Immature natural killer cell (primary cell): ENCODE data around the gene DYDC1. TPM values are rescaled to one million over a fixed set of nuclear protein-coding genes. Genes with fewer than 3 reads are reported as not detected.

Experiments
- DNase-seq, 3 donors: peaks; one replicate each; pipeline ENCODE4 v3.0.0; 2022; ENCODE audit warnings: mixed read lengths in 1 of 3
- H3K27ac Mint-ChIP-seq, 6 donors: one replicate each; pipeline ENCODE4 v1.8.0; 2020; ENCODE audit warnings: mixed read lengths in 6 of 6, mild to moderate bottlenecking in 5 of 6, inconsistent platforms in 4 of 6, moderate library complexity in 3 of 6
- H3K27me3 Mint-ChIP-seq, 3 donors: one replicate each; pipeline ENCODE4 v1.8.0; 2020 to 2021; ENCODE audit warnings: low read depth in 3 of 3, mild to moderate bottlenecking in 3 of 3, mixed read lengths in 3 of 3, moderate library complexity in 3 of 3, inconsistent platforms in 1 of 3
- H3K36me3 Mint-ChIP-seq, 3 donors: one replicate each; pipeline ENCODE4 v1.8.0; 2020; ENCODE audit warnings: mixed read lengths in 3 of 3, inconsistent platforms in 2 of 3, mild to moderate bottlenecking in 2 of 3
- H3K4me1 Mint-ChIP-seq, 2 donors: one replicate each; pipeline ENCODE4 v1.8.0; 2020; ENCODE audit warnings: inconsistent platforms in 2 of 2, mild to moderate bottlenecking in 2 of 2, mixed read lengths in 2 of 2, moderate library complexity in 1 of 2
- H3K4me3 Mint-ChIP-seq, 5 donors: one replicate each; pipeline ENCODE4 v1.8.0; 2020; ENCODE audit warnings: mild to moderate bottlenecking in 5 of 5, mixed read lengths in 5 of 5, inconsistent platforms in 3 of 5, moderate library complexity in 3 of 5
- H3K9me3 Mint-ChIP-seq, 6 donors: one replicate each; pipeline ENCODE4 v1.8.0; 2020; ENCODE audit warnings: mild to moderate bottlenecking in 6 of 6, mixed read lengths in 6 of 6, inconsistent platforms in 4 of 6, moderate library complexity in 3 of 6
- polyA plus RNA-seq, 3 donors: library from polyadenylated mRNA; unstranded; fragments of 300-500 nt; fragmentation: Illumina TruSeq; gene quantifications; one replicate each; pipeline ENCODE4 v1.2.3, GENCODE V29; 2021

DYDC1 gene
- not detected for polyA plus RNA-seq

DNA sequence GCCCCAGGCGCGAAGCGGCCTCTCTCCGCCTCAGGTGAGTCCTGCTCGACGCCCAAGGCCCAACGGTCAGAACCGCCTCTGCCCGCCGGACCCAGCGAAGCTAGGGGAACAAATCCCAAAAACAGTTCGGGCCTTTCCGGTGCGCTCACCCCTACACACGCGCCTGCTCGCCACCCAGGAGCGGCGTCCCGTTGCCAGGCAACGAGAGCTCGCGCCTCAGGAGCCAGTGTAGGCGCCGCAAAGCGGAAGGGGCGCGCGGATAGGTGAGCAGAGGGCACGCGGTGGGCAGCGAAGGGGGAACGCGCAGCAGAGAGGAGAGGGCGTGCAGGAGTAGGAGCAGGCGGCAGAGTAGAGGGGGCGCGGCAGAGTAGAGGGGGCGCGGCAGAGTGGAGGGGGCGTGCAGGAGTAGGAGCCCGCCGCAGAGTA lies at the start of gene DYDC1, which contains the start of gene DYDC2:
Gene DYDC1 (minus strand): TSS at position 193 of the 426 bp plus-strand sequence. CDS start 4,154 bp downstream, outside the sequence.
Gene DYDC2 (plus strand): TSS at position 219 of the 426 bp plus-strand sequence. CDS start 5,663 bp downstream, outside the sequence.
- H3K4me1 Mint-ChIP-seq, result peaks cover 5 to 10% of the 10 kb centered on the region in 2 donors
- DNase-seq, result peak; percentile 2 to 11 (median 4)
- no peaks in the 10 kb centered on the region for H3K36me3 Mint-ChIP-seq
- H3K27me3 Mint-ChIP-seq, result peaks cover 11 to 13% (median 11%) of the 10 kb centered on the region in 3 donors
- H3K27ac Mint-ChIP-seq, result no peak within 1 kb of the TSS
- H3K9me3 Mint-ChIP-seq, result no peaks in the 10 kb centered on the region
- peak within 1 kb of the TSS in 4 of 5 donors; percentile 18 to 63 (median 43) for H3K4me3 Mint-ChIP-seq

DNA sequence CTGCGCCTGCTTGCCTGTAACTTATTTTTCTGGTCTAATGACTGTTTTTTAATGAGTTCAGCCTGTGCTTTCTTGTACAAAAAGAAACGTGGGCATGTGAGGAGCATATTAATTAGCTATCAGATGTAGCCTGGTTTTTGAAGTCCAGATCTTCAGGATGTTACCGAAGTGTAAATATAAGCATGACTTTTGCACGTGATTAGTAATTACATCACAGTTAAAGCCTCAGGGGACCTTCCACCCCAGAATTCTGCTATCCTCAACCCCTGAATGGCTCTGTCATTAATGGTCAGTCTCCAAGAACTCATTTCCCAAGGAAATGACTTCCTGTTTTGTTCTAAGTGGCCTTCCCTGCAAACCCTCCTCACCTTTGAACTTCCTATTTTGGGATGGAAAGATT lies 49.6 kb upstream of the DYDC1 start:
- peaks cover 8 to 16% of the 10 kb centered on the region in 2 donors for H3K4me1 Mint-ChIP-seq
- H3K4me3 Mint-ChIP-seq, result no peak overlapping the region
- H3K9me3 Mint-ChIP-seq, result no peaks in the 10 kb centered on the region
- H3K27ac Mint-ChIP-seq, result peak overlapping the region in 1 of 6 donors; percentile 31
- H3K36me3 Mint-ChIP-seq, result no peaks in the 10 kb centered on the region
- peaks cover 5 to 9% (median 8%) of the 10 kb centered on the region in 3 donors for H3K27me3 Mint-ChIP-seq
- no peak for DNase-seq

- Mint-ChIP-seq H3K9me3 (no peaks in the 10 kb centered on the region), H3K4me3 (no peak overlapping the region), H3K36me3 (no peaks in the 10 kb centered on the region), H3K27ac (no peak overlapping the region), H3K27me3 (peaks cover 5 to 9% (median 8%) of the 10 kb centered on the region in 3 donors), H3K4me1 (peaks cover 8 to 16% of the 10 kb centered on the region in 2 donors)
- no peak for DNase-seq
Measured at GRCh38 chr10:80405626-80406025, 49.1 kb upstream of the DYDC1 start.

DNA sequence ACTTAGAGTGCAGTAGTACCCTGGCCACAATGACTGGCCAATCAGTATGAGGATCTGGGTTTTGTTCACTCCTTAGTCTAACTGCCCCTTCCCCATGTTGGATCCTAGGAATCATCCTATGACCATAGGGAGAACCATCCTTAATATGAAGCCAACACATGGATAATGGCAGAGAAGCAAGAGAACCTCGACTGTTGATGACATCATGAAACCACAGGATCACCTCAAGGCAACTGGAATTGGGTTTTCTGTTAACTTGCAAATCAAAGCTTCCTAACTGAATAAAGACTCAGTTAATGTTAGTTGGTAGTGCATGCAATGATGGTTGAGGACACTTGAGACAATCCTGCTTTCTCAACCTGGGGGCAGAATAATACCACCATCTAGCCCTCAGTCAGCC lies 48.5 kb upstream of the DYDC1 start:
- no peak overlapping the region for H3K4me3 Mint-ChIP-seq

DNA sequence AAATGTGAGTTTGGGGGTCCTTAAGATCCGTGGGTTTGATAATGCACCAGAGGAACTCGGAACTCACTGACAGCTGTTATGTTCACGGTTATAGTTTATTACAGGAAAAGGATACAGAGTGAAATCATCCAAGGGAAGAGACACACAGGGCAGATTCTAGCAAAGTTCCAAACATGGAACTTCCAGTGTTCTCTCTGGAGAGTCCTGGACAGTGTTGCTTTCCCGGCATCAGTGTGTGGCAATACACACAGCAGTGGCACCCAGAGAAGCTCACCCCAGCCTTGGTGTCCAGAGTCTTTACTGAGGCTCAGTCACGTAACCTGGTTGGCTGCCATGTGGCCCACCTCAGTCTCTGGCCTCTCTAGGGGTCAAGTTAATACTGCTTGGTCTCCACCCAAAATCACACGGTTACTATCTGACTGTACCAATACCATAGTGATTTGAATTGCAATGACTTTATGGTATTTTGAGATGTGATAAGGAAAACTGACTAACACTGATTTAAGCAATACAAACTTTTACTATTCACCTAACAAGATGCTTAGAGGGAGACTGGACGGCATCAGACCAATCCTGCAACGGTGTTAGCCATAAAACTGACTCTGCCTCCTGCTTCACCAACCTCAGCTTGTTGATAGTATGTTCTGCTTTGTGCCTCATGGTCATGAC lies 43.7 kb upstream of the DYDC1 start:
- Mint-ChIP-seq H3K27me3 (peaks cover 0 to 10% (median 4%) of the 10 kb centered on the region in 3 donors), H3K27ac (no peak overlapping the region), H3K4me3 (no peak overlapping the region), H3K4me1 (no peaks in the 10 kb centered on the region), H3K9me3 (no peaks in the 10 kb centered on the region), H3K36me3 (no peaks in the 10 kb centered on the region)
- no peak for DNase-seq

More for the DNA sequence above, 48.5 kb upstream of the DYDC1 start:
- Mint-ChIP-seq H3K9me3 (no peaks in the 10 kb centered on the region), H3K27ac (no peak overlapping the region), H3K4me1 (peaks cover 8 to 16% of the 10 kb centered on the region in 2 donors), H3K27me3 (peaks cover 5 to 9% (median 8%) of the 10 kb centered on the region in 3 donors), H3K36me3 (no peaks in the 10 kb centered on the region)
- no peak for DNase-seq

GRCh38 chr10:80397014-80397413 lies 40.5 kb upstream of the DYDC1 start:
- H3K4me1 Mint-ChIP-seq, result no peaks in the 10 kb centered on the region
- DNase-seq, result no peak
- H3K9me3 Mint-ChIP-seq, result no peaks in the 10 kb centered on the region
- H3K36me3 Mint-ChIP-seq, result no peaks in the 10 kb centered on the region
- no peak overlapping the region for H3K4me3 Mint-ChIP-seq
- peaks cover 0 to 8% (median 2%) of the 10 kb centered on the region in 3 donors for H3K27me3 Mint-ChIP-seq
- peak overlapping the region in 1 of 6 donors; percentile 17 for H3K27ac Mint-ChIP-seq

DNA sequence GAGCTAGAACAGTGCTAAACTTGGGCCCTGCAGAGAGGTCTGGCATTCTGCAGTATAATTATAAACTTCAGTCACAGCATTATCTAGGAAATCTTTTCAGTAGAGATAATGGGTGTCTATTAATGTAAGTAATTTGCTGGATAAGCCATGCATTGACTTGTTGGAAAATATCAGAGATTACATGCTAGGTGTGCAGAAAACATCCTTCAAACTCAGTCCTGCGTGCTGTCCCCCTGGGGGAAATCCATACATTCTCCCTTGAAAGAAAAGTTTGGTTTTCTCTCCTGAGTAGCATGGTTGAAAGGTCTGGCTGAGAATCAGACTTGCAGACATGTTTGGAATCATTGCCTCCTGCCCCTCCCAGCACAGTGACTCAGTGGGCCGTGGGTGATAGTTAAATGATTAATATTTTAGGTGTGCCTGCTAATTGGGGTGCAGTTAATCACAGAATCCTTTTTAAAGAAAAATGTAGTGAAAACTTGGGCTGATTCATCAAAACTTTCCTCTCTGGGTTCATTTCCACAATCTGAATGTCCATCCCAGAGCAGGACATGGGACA lies 37.9 kb upstream of the DYDC1 start:
- peaks cover 2 to 10% (median 5%) of the 10 kb centered on the region in 3 donors for H3K27me3 Mint-ChIP-seq
- H3K36me3 Mint-ChIP-seq, result no peaks in the 10 kb centered on the region
- DNase-seq, result no peak
- no peaks in the 10 kb centered on the region for H3K9me3 Mint-ChIP-seq
- H3K4me3 Mint-ChIP-seq, result no peak overlapping the region
- H3K4me1 Mint-ChIP-seq, result no peaks in the 10 kb centered on the region
- H3K27ac Mint-ChIP-seq, result no peak overlapping the region

DNA sequence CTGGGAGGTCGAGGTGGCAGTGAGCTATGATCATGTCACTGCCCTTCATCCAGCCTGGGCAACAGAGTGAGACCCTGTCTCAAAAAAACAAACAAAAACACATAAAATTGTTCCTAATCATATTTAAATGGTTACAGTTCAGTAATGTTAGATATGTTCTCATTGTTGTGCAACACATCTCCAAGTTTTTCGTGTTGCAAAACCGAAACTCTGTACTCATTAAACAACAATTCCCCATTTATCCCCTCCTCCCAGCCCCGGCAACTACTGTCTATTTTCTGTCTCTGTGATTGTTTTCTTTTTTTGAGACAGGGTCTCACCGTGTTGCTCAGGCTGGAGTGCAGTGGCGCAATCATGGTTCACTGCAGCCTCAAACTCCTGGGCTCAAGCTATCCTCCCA lies 35.7 kb upstream of the DYDC1 start:
- H3K4me3 Mint-ChIP-seq, result no peak overlapping the region
- H3K27me3 Mint-ChIP-seq, result peaks cover 2 to 8% (median 5%) of the 10 kb centered on the region in 3 donors
- H3K9me3 Mint-ChIP-seq, result no peaks in the 10 kb centered on the region
- no peaks in the 10 kb centered on the region for H3K4me1 Mint-ChIP-seq
- no peak for DNase-seq
- H3K27ac Mint-ChIP-seq, result no peak overlapping the region
- no peaks in the 10 kb centered on the region for H3K36me3 Mint-ChIP-seq

DNA sequence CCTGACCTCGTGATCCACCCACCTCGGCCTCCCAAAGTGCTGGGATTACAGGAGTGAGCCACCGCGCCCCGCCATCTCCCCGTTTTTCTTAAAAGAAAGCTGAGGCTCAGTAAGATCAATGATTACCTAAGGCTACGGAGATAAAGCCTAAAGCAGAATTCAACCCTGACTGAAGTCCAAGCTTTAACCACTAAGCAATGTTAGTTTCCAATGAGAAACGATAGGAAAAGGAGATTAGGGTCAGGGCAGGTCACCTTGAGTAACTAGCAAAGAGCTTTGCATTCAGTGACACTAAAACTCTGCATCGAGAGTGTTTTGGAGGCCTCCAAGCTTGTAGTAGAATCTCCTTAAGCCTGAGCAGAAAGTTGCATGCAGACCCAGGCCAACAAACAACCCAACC lies 34.2 kb upstream of the DYDC1 start:
- DNase-seq, result no peak
- Mint-ChIP-seq H3K4me1 (no peaks in the 10 kb centered on the region), H3K4me3 (no peak overlapping the region), H3K27ac (no peak overlapping the region), H3K36me3 (no peaks in the 10 kb centered on the region), H3K9me3 (no peaks in the 10 kb centered on the region), H3K27me3 (peaks cover 2 to 7% (median 5%) of the 10 kb centered on the region in 3 donors)

DNA sequence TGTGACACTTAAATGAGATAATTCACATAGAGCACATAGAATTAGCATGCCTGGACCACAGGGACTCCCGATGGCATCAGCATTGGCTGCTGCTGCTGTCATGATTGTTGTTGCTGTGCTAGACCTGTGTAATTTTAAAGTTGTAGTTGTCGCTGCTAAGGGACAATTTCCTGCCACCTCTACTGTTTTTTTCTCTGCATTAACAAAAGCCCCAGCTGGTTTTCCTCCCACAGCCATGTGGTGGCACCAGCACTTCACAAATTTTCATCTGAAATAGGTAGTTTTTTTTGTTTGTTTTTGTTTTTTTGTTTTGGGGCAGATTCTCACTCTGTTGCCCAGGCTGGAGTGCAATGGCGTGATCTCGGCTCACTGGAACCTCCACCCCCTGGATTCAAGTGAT lies 26.4 kb upstream of the DYDC1 start:
- H3K27me3 Mint-ChIP-seq, result no peaks in the 10 kb centered on the region
- no peaks in the 10 kb centered on the region for H3K9me3 Mint-ChIP-seq
- no peak overlapping the region for H3K4me3 Mint-ChIP-seq
- H3K27ac Mint-ChIP-seq, result no peak overlapping the region
- peaks cover 2 to 10% of the 10 kb centered on the region in 2 donors for H3K4me1 Mint-ChIP-seq
- DNase-seq, result peak; percentile 27 to 51 (median 29)
- H3K36me3 Mint-ChIP-seq, result no peaks in the 10 kb centered on the region

DNA sequence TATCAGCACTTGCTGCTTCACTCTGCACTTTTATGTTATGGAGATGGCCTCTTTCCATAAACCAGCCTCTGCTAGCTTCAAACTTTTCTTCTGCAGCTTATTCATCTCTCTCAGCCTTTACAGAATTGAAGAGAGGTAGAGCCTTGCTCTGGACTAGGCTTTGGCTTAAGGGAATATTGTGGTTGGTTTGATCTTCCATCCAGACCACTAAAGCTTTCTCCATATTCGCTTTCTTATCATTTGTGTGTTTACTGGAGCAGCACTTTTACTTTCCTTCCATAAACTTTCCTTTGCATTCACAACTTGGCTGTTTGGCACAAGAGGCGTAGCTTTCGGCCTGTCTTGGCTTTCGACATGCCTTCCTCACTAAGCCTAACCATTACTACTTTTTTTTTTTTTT lies 23.6 kb upstream of the DYDC1 start:
- Mint-ChIP-seq H3K9me3 (no peaks in the 10 kb centered on the region), H3K36me3 (no peaks in the 10 kb centered on the region), H3K27me3 (no peaks in the 10 kb centered on the region), H3K4me1 (peaks cover 2 to 10% of the 10 kb centered on the region in 2 donors), H3K27ac (no peak overlapping the region), H3K4me3 (no peak overlapping the region)
- DNase-seq, result no peak

- Mint-ChIP-seq H3K9me3 (no peaks in the 10 kb centered on the region), H3K27me3 (no peaks in the 10 kb centered on the region), H3K27ac (no peak overlapping the region), H3K4me3 (no peak overlapping the region), H3K4me1 (peaks cover 2 to 10% of the 10 kb centered on the region in 2 donors), H3K36me3 (no peaks in the 10 kb centered on the region)
- DNase-seq, result no peak
Measured at GRCh38 chr10:80379701-80380100, 23.1 kb upstream of the DYDC1 start.

- Mint-ChIP-seq H3K9me3 (peaks cover 0 to 6% (median 4%) of the 10 kb centered on the region in 6 donors), H3K4me1 (peaks cover 2 to 4% of the 10 kb centered on the region in 2 donors), H3K27me3 (peaks cover 0 to 5% (median under 1%) of the 10 kb centered on the region in 3 donors), H3K4me3 (no peak overlapping the region), H3K27ac (no peak overlapping the region), H3K36me3 (peaks cover 0 to 6% (median 0%) of the 10 kb centered on the region in 3 donors)
- no peak for DNase-seq
Measured at GRCh38 chr10:80373502-80373901, 16.9 kb upstream of the DYDC1 start.

GRCh38 chr10:80372675-80373074 lies 16.1 kb upstream of the DYDC1 start:
- Mint-ChIP-seq H3K4me3 (no peak overlapping the region), H3K4me1 (no peaks in the 10 kb centered on the region), H3K9me3 (peaks cover 0 to 14% (median 10%) of the 10 kb centered on the region in 6 donors), H3K27ac (no peak overlapping the region), H3K27me3 (peaks cover 0 to 6% (median 5%) of the 10 kb centered on the region in 3 donors), H3K36me3 (peaks cover 0 to 11% (median 4%) of the 10 kb centered on the region in 3 donors)
- no peak for DNase-seq
